G401 (cell line): ENCODE data around the gene PCDH8. TPM values are rescaled to one million over a fixed set of nuclear protein-coding genes. Genes with fewer than 3 reads are reported as not detected.
"Not testable (repeated sequence)": the region's sequence is repeated elsewhere in the genome, so short reads cannot be mapped to it uniquely, and the experiment has no call there.

Experiments
- DNase-seq: peaks from one replicate; pipeline ENCODE4 v3.0.0-alpha.2; 2015; ENCODE audit warnings: low spot score
- in situ Hi-C: cut with HindIII; loops from 2 replicates; pipeline ENCODE4 v1.10.0; 2016; ENCODE audit warnings: low sequenced_read_pairs, mixed read lengths
- total RNA-seq: library from RNA; depleted of rRNA; stranded (reverse); fragments of >200 nt; shearing (Covaris generic); gene quantifications from 2 replicates; pipeline ENCODE4 v1.2.3, GENCODE V29; 2014

The PCDH8 gene
- total RNA-seq, 1 experiment from 2014 or later: not detected

GRCh38 chr13:52833296-52833875, 15.1 kb downstream of the PCDH8 start:
- DNase-seq: no peak
- in situ Hi-C loops: no loop called here

- in situ Hi-C loops: no loop called here
- no peak for DNase-seq
Measured at GRCh38 chr13:52832313-52832712, 16.1 kb downstream of the PCDH8 start.

- in situ Hi-C loops: no loop called here
- DNase-seq: no peak
Measured at GRCh38 chr13:52830946-52831345, 17.5 kb downstream of the PCDH8 start.

GRCh38 chr13:52827839-52828238, 20.6 kb downstream of the PCDH8 start:
- in situ Hi-C loops: no loop called here

GRCh38 chr13:52817886-52818285, 30.6 kb downstream of the PCDH8 start:
- DNase-seq, in situ Hi-C loops: not testable (repeated sequence)

More at GRCh38 chr13:52827839-52828238, 20.6 kb downstream of the PCDH8 start:
- DNase-seq: no peak

GRCh38 chr13:52815330-52815729, 33.1 kb downstream of the PCDH8 start:
- no peak for DNase-seq
- in situ Hi-C loops: no loop called here

- in situ Hi-C loops: no loop called here
- no peak for DNase-seq
Measured at GRCh38 chr13:52812941-52813340, 35.5 kb downstream of the PCDH8 start.

GRCh38 chr13:52811841-52812240, 36.6 kb downstream of the PCDH8 start:
- no peak for DNase-seq
- in situ Hi-C loops: no loop called here

- DNase-seq: no peak
- in situ Hi-C loops: no loop called here
Measured at GRCh38 chr13:52810526-52810925, 37.9 kb downstream of the PCDH8 start.

- no peak for DNase-seq
- in situ Hi-C loops: no loop called here
Measured at GRCh38 chr13:52810011-52810410, 38.4 kb downstream of the PCDH8 start.

GRCh38 chr13:52809310-52809769, 39.1 kb downstream of the PCDH8 start:
- in situ Hi-C loops: no loop called here

GRCh38 chr13:52808842-52809219, 39.6 kb downstream of the PCDH8 start:
- no peak for DNase-seq
- in situ Hi-C loops: no loop called here

More at GRCh38 chr13:52809310-52809769, 39.1 kb downstream of the PCDH8 start:
- DNase-seq: peak; percentile 16

GRCh38 chr13:52806029-52806428, 42.4 kb downstream of the PCDH8 start:
- in situ Hi-C loops: no loop called here
- DNase-seq: no peak

- in situ Hi-C loops: no loop called here
- no peak for DNase-seq
Measured at GRCh38 chr13:52804202-52804641, 44.2 kb downstream of the PCDH8 start.

- DNase-seq: no peak
- in situ Hi-C loops: no loop called here
Measured at GRCh38 chr13:52800856-52801255, 47.6 kb downstream of the PCDH8 start.

- DNase-seq: no peak
- in situ Hi-C loops: no loop called here
Measured at GRCh38 chr13:52798770-52799430, 49.5 kb downstream of the PCDH8 start.

- DNase-seq: no peak
- in situ Hi-C loops: no loop called here
Measured at GRCh38 chr13:52797176-52797575, 51.3 kb downstream of the PCDH8 start.

GRCh38 chr13:52794589-52794988, 53.9 kb downstream of the PCDH8 start:
- in situ Hi-C loops: no loop called here
- no peak for DNase-seq

- in situ Hi-C loops: no loop called here
- no peak for DNase-seq
Measured at GRCh38 chr13:52793515-52794061, 54.9 kb downstream of the PCDH8 start.
